Gastroesophageal sphincter (tissue), 4 donors: ENCODE data around the gene GADD45G. TPM values are rescaled to one million over a fixed set of nuclear protein-coding genes. Genes with fewer than 3 reads are reported as not detected.

ENCODE experiments used
- ATAC-seq: fragments of 150-250 bp; one replicate; pipeline ENCODE4 v1.9.1; 2016; ENCODE audit warnings: mild to moderate bottlenecking, moderate library complexity
- H3K27ac ChIP-seq, 4 donors: fragments of 200-600 bp; sonication (generic) in 3 of 4; 1 replicate in 3 of 4; 2 replicates in 1 of 4; pipeline ENCODE4 v1.5.1; 2016 to 2019
- H3K27me3 ChIP-seq: fragments of 200-600 bp; sonication (generic); one replicate; pipeline ENCODE4 v1.5.1; 2019
- H3K36me3 ChIP-seq, 2 donors: fragments of 200-600 bp; sonication (generic); one replicate each; pipeline ENCODE4 v1.5.1; 2019; ENCODE audit warnings: control low read depth in 1 of 2
- H3K4me1 ChIP-seq, 3 donors: fragments of 200-600 bp; sonication (generic); 1 replicate in 2 of 3; 2 replicates in 1 of 3; pipeline ENCODE4 v1.5.1; 2016 to 2019; ENCODE audit warnings: control low read depth in 2 of 3
- H3K4me3 ChIP-seq, 2 donors: fragments of 200-600 bp; sonication (generic); one replicate each; pipeline ENCODE4 v1.5.1; 2019; ENCODE audit warnings: mild to moderate bottlenecking in 1 of 2, moderate library complexity in 1 of 2
- H3K9me3 ChIP-seq, 3 donors: fragments of 200-600 bp; sonication (generic); one replicate each; pipeline ENCODE4 v1.5.1; 2017 to 2019; ENCODE audit warnings: control low read depth in 2 of 3
- CTCF ChIP-seq, 4 experiments: fragments of 200-600 bp in 2 of 4; fragments of 450-650 bp in 2 of 4; sonication (generic) in 1 of 4; IDR thresholded peaks; one replicate each; pipeline ENCODE4 v1.5.1; 2017 to 2019; ENCODE audit warnings: antibody characterized with exemption in 4 of 4, mild to moderate bottlenecking in 2 of 4, moderate library complexity in 2 of 4
- EP300 ChIP-seq: sonication (generic); formaldehyde crosslinking; IDR thresholded peaks from one replicate; pipeline ENCODE4 v1.6.1; 2017; ENCODE audit warnings: antibody characterized with exemption, mild to moderate bottlenecking
- POLR2A ChIP-seq, 2 donors: fragments of 450-650 bp; IDR thresholded peaks; one replicate each; pipeline ENCODE4 v1.6.1; 2017; ENCODE audit warnings: antibody characterized with exemption in 2 of 2, mild to moderate bottlenecking in 2 of 2, moderate library complexity in 1 of 2
- POLR2AphosphoS5 ChIP-seq: sonication (generic); formaldehyde crosslinking; IDR thresholded peaks from one replicate; pipeline ENCODE4 v1.6.1; 2017; ENCODE audit warnings: antibody characterized with exemption
- WGBS, 2 donors: methylation state at CpG; one replicate each; pipeline ENCODE4 v1.1.5; 2018; ENCODE audit warnings: low coverage in 1 of 2; 5-methylcytosine and 5-hydroxymethylcytosine counted together
- total RNA-seq, 4 donors: library from RNA; depleted of rRNA; stranded (reverse); fragments of >200 nt; gene quantifications; one replicate each; pipeline ENCODE4 v1.1.0, GENCODE V29; 2016

Gene GADD45G
- total RNA-seq, 4 donors from 2014 or later = 63.5 to 150 (median 91.8) TPM

GRCh38 chr9:89642789-89643188, 38.0 kb downstream of the GADD45G start:
- Histone ChIP-seq H3K27me3 (no peaks in the 10 kb centered on the region), H3K4me3 (no peak overlapping the region), H3K9me3 (no peaks in the 10 kb centered on the region), H3K4me1 (peaks cover 0 to 36% (median 17%) of the 10 kb centered on the region in 3 donors), H3K27ac (no peak overlapping the region), H3K36me3 (no peaks in the 10 kb centered on the region)
- TF ChIP-seq POLR2A (IDR thresholded peaks at IDR 0.05) = no peak
- WGBS, 2 donors = 82 to 94% methylated on average over 2 of the region's 6 CpGs
- no peak for ATAC-seq

- H3K4me1 ChIP-seq = no peaks in the 10 kb centered on the region
- no peaks in the 10 kb centered on the region for H3K27me3 ChIP-seq
- H3K36me3 ChIP-seq = no peaks in the 10 kb centered on the region
- 97 to 99% methylated on average over 8 of the region's 8 CpGs for WGBS, 2 donors
- TF ChIP-seq POLR2A (IDR thresholded peaks at IDR 0.05) (no peak), CTCF (IDR thresholded peaks at IDR 0.05) (no peak), EP300 (no peak), POLR2AphosphoS5 (no peak)
- H3K27ac ChIP-seq = no peak overlapping the region
- H3K9me3 ChIP-seq = no peaks in the 10 kb centered on the region
- no peak overlapping the region for H3K4me3 ChIP-seq
- ATAC-seq = no peak
Measured at GRCh38 chr9:89646189-89646939, 41.6 kb downstream of the GADD45G start.

- Histone ChIP-seq H3K4me3 (no peak overlapping the region), H3K27ac (no peak overlapping the region), H3K9me3 (no peaks in the 10 kb centered on the region), H3K27me3 (no peaks in the 10 kb centered on the region), H3K36me3 (no peaks in the 10 kb centered on the region), H3K4me1 (no peaks in the 10 kb centered on the region)
- 47 to 65% methylated on average over 4 to 5 of the region's 15 CpGs for WGBS, 2 donors
- no peak for ATAC-seq
- TF ChIP-seq EP300 (no peak), POLR2A (IDR thresholded peaks at IDR 0.05) (no peak), POLR2AphosphoS5 (no peak), CTCF (IDR thresholded peaks at IDR 0.05) (no peak)
Measured at GRCh38 chr9:89647366-89648128, 42.7 kb downstream of the GADD45G start.

- Histone ChIP-seq H3K9me3 (no peaks in the 10 kb centered on the region), H3K27me3 (no peaks in the 10 kb centered on the region), H3K27ac (no peak overlapping the region), H3K4me1 (no peaks in the 10 kb centered on the region), H3K4me3 (no peak overlapping the region), H3K36me3 (no peaks in the 10 kb centered on the region)
- 62 to 77% methylated on average over 5 to 9 of the region's 11 CpGs for WGBS, 2 donors
- ATAC-seq = no peak
- TF ChIP-seq POLR2AphosphoS5 = no peak
- no peak for TF ChIP-seq CTCF (IDR thresholded peaks at IDR 0.05)
- no peak for TF ChIP-seq EP300
- no peak for TF ChIP-seq POLR2A (IDR thresholded peaks at IDR 0.05)
Measured at GRCh38 chr9:89648247-89649000, 43.6 kb downstream of the GADD45G start.

- no peaks in the 10 kb centered on the region for H3K9me3 ChIP-seq
- H3K4me3 ChIP-seq = no peak overlapping the region
- H3K4me1 ChIP-seq = no peaks in the 10 kb centered on the region
- WGBS, 2 donors = 87 to 88% methylated on average over 5 to 7 of the region's 8 CpGs
- ATAC-seq = no peak
- no peaks in the 10 kb centered on the region for H3K36me3 ChIP-seq
- H3K27me3 ChIP-seq = no peaks in the 10 kb centered on the region
- H3K27ac ChIP-seq = no peak overlapping the region
- no peak for TF ChIP-seq CTCF (IDR thresholded peaks at IDR 0.05)
- no peak for TF ChIP-seq EP300
- TF ChIP-seq POLR2A (IDR thresholded peaks at IDR 0.05) = no peak
- TF ChIP-seq POLR2AphosphoS5 = no peak
Measured at GRCh38 chr9:89649039-89649691, 44.4 kb downstream of the GADD45G start.
